T1000 (cell line): Measurements from ENCODE around the gene USP40.

Experiments used
- DNase-seq: peaks from one replicate; lab custom pipeline; 2025; ENCODE audit warnings: mixed read lengths; lab: John Stamatoyannopoulos, UW

USP40 gene

DNA sequence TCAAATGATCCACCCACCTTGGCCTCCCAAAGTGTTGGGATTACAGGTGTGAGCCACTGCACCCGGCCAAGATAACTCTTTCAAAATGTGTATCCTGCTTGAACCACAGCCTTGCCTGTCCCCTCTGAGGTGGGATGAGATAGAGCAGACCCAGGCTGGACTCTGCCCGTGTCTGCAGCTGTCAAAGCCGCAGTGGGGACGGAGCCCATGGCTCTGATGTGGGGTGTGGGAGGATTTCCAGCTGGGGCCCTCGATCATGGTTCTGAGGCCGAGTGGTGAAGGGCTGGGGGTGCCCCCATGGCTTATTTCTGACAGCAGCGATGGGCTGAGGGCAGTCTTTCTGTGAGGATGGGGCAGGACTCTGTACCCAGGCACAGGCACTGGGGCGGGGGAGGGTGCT is 107.8 kb downstream of the USP40 start:
- no peak for DNase-seq

GRCh38 chr2:233458031-233458610 is 108.5 kb downstream of the USP40 start:
- no peak for DNase-seq

- no peak for DNase-seq
Measured at GRCh38 chr2:233457356-233457755, 109.2 kb downstream of the USP40 start.

- peak; percentile 2 for DNase-seq
Measured at GRCh38 chr2:233456934-233457333, 109.6 kb downstream of the USP40 start.

GRCh38 chr2:233456111-233456510 is 110.5 kb downstream of the USP40 start:
- no peak for DNase-seq

DNA sequence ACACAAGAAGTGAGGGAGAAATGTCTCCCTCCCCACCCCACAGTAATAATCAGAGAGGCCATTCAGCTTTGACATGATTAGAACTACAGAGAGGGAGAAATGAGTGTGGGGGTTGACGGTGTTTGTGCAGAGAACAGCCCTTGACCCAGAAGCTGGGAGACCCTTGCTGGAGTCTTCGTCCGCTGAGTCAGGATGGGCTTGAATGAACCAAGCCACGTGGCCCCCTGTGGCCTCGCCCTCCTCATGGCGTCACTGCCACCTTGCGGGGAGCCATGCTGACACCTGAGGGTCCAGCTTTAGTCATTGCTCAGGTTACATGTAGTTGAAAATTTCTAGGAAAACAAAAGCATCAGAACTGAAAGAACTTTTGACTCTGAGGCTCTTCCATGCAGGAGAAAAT is 111.1 kb downstream of the USP40 start:
- DNase-seq: no peak

DNA sequence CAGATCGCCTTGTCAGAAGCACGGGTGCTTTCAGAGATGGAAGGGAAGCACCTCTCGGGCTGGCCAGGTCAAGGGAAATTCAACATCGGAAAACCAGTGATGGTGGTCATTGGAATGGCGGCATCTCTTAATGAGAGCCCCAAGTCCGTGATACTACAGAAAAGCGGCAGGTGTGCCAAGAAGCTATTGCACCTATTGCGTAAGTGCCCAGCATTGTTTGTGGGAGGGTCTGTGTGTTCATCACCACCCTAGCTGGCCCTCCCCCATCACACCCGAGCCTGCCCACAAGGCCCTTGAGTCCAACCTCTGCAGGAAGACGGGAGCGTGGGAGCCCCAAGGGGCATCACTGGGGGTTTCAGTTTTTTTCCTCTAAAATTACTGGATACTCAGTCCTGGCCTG is 111.6 kb downstream of the USP40 start:
- DNase-seq: no peak

- DNase-seq: no peak
Measured at GRCh38 chr2:233453916-233454315, 112.7 kb downstream of the USP40 start.

DNA sequence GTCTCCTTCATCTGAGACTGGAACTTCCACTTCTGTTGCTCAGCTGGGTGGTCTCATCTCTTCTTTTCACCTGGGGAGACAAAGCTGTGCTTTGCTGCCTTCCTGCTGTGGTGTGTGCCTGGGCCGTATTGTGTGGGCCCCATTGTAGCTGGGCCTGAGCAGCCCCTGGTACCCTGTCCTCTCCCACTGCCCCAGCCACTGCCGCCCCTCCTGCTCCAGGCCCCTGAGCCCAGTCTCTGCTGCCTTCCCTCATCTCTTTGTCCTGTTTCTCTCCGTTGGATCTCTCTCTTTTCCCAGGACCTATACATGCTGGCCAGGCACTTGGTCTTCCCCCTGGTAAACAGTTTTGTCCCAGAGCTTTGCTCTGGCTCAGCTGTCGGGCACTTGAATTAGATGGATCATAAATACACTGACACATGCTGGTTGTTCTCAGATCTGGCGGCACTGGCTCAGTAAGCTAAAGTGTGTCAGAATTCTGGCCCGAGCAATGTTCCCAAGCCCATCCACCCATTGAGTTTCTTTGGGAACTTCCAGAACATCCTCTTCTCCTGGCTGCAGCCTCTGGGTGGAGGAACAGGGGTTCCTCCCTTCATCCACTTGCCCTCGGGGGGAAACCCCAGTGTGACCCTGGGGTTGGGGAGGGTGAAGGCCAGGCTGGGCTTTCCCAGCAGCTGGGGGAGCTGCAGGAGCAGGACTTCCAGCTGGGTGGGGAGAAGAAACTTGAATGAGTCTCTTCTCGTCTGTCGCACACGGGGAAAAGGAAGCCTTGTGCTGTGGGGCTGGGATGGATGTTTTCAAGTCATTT is 113.3 kb downstream of the USP40 start:
- no peak for DNase-seq

- DNase-seq: no peak
Measured at GRCh38 chr2:233451950-233452349, 114.6 kb downstream of the USP40 start.

GRCh38 chr2:233450864-233451575 is 115.6 kb downstream of the USP40 start:
- DNase-seq: no peak

DNA sequence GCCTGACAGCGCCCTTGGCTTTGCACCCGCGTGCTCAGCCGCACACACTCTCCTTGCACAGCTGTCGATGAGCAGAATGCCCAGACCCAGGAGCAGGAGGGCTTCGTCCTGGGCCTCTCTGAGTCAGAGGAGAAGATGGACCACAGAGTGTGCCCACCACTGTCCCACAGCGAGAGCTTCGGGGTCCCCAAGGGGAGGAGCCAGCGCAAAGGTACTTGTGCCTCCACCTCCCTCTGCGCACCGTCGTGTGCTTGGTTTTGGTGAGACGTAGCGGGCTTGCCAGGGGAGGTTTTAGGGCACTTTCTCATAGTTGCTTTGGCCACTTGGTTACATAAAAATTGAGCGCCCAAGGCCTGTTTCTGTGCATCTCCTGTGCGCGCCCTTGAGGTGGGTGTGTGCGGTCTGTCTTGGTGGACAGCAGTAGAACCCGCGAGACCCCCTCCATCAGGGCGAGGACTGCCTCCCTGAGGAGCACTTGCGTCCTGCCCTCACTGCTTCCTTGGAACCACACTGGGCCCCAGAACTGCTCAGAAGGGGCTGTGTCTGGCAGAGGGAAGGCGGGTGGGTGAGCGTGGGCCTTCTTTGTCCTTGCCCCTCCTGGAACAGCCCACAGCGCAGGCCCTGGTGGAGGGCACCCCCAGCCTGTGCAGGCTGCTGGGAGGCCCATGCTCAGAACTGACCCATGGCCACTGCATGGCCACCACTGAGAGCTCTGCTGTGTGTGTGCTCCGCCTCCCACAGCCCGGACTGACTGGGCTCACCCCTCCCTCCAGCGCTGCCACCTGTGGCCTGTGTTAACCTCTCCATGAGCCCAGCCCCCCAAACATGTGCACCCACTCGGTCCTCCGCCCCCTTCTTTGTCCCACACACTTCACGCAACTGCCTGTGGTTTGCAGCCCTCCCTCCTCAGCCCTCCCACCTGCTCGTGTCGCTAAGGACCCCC is 116.4 kb downstream of the USP40 start:
- DNase-seq: no peak

DNA sequence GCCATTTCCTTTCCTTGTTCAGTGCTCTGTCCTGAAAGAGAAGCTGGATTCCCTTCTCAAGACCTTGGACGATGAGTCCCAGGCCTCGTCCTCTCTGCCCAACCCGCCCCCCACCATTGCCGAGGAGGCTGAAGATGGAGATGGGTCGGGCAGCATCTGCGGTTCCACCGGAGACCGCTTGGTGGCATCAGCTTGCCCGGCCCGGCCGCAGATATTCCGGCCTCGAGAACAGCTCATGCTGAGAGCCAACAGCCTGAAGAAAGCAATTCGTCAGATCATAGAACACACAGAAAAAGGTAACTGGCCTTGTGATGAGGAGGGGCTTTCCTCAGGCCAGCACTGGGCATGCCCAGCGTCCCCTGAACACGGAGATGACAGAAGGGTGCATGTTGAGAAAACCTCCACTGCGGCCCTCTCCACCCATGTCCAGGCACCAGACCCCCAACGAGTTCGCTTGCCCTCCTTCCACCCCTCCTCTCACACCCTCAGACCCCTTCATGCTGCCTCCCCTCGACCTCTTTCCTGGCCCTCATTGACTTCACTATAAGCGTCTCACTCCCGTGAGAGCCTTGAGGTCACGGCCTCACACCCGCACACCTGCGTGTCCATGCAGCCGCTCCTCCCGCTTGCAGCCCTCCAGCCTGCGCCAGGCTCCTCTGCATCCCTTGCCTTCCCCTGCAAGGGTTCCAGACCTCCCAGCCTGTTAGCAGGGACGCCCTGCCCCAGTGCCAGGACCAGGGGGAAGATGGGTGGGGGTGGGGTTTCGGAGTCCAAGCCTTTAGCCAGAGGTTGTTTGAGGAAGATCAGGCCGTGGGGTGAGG is 117.3 kb downstream of the USP40 start:
- DNase-seq: no peak

DNA sequence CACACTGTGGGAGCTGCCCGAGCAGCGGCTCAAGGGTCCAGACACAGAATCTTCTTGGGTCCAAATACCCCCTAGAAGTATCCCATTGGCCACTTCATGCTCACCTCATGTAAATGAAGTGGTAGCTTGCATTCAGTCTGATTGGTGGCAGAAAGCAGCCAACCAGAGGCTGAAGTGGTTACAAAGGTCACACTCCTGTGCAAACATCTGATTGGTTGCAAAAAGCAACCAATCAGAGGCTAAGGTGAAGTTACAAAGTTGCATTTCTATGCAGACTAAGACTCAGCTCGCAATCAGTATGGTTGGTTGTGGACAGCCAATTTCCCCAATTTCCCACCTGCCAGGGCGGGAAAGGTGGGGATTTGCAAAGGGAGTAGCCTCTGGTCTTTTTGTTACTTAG is 118.0 kb downstream of the USP40 start:
- DNase-seq: no peak

DNA sequence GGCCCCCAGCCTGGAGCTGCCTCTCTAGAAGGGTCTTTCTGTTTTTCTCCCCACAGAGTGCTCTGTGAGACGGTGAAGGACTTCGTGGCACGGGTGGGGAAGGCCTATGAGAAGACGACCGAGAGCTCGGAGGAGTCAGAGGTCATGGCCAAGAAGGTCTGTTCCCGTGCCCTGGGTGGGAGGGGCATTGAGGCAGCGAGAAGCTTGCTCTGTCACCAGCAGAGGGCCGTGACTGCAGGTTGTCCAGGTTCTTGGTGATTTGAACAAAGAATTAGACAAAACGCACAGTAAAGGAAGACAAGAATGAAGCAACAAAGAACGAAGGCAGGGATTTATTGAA is 118.4 kb downstream of the USP40 start:
- no peak for DNase-seq

DNA sequence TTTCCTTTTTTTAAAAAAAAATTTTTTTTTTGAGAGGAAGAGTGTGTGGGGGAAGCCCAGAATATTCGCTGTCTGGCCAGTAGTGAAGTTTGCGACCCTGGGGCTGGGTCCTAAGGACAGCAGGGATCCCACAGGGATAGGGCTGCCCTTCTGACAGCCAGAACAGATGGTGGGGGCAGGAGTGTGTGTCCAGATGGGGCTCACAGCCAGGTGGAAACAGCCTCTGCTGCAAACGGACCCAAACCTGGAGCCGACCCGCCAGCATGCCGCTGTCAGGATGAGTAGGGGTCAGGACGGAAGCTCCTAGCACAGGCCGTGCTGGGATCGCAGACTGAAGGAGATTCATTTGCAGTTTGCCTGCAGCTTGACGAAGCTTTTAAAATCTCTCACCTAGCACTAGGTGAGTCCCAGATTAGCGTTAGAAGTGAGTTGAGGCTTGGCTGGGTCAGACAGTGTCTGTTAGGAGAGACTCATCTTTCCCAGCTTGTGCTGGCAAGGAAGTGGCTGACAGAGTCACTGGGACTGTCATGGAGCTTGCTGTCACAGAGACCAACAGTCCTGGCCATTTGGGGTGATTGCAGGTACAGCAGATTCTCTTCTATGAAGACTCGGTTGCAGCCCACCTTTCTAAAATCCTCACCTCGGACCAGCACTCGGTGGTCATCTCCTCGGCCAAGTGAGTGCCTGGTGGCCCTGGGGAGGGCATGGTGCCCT is 118.9 kb downstream of the USP40 start:
- DNase-seq: no peak

DNA sequence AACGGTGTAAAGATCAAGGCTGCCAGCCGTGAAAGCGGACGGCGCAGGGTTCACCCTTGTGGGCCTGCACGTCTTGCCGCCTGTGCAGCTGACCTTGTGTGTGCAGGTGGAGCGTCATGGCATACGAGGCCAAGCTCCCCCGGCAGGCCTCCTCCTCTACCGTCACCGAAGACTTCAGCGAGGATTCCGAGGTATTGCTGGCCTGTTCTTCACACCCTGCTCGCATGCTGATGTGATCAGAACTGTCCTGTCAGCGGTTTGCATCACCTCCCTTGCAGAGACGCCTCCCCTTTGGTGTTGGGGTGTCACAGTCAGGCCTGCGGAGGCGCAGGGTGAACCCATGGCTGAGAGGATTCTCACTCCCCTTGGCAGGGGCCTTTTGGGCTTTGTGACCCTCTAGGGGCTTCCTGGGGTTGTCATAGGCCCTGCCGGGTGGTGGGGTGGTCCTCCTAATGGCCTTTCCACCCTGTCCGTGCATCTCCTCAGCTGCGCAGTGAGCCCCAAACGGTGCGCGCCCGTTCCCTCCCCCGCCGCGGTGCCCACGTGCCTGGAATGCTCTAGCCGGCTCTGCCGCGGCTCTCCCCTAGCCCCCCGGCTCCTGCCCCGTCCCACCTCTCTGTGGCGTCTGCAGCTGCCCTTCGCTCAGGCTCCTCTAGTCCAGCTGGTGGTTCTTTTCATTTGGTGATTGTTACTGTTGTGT is 119.8 kb downstream of the USP40 start:
- DNase-seq: no peak

DNA sequence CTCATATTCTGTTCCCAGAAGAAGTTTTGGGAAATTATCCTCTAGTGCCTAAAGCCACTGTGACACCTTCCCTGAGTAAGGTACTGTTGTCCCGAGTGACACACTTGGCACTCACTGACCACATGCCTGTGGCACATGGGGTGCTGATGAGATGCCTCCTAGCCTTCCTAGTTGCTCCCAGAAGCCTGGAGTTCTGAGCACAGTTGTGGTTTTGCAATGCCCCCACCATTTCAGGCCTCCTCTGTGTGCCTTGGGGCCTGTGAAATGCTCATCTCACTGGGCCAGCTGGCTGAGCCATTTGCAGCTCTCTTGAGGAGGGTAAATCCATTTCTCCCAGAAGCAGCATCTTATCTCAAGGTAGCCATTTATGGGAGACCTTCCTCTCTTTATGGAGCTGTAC is 120.5 kb downstream of the USP40 start:
- DNase-seq: no peak

GRCh38 chr2:233445152-233445830 is 121.3 kb downstream of the USP40 start:
- no peak for DNase-seq
